NT2/D1 (cell line): ENCODE results near the gene NDUFC1.

ENCODE experiments used
- SUZ12 ChIP-seq: IDR thresholded peaks from 2 replicates; pipeline ENCODE4 v1.6.1; 2011; ENCODE audit not compliant: insufficient read length, insufficient read depth; ENCODE audit errors: extremely low read depth
- YY1 ChIP-seq: IDR thresholded peaks from 2 replicates; pipeline ENCODE4 v1.6.1; 2011; ENCODE audit not compliant: insufficient read length, insufficient read depth
- ZNF274 ChIP-seq: IDR thresholded peaks from 2 replicates; pipeline ENCODE4 v1.6.1; 2011; ENCODE audit warnings: mild to moderate bottlenecking, low read depth, low read length

- TF ChIP-seq ZNF274 (no peak), YY1 (no peak), SUZ12 (no peak)
Observed at GRCh38 chr4:139315221-139315675, 13.0 kb upstream of the NDUFC1 start.
